Astrocyte (in vitro differentiated cells and primary cell): ENCODE data around the gene PEX11G.

ENCODE experiments used
- EZH2 ChIP-seq: IDR thresholded peaks from 2 replicates; pipeline ENCODE4 v1.6.1; 2012; ENCODE audit warnings: mild to moderate bottlenecking, low read length, inconsistent platforms; ENCODE audit not compliant: insufficient read depth
- TF ChIP-seq, protein P1 (sequence below): IDR thresholded peaks from 2 replicates; pipeline ENCODE4 v1.5.1; 2011; ENCODE audit warnings: low read depth, mild to moderate bottlenecking, inconsistent platforms, low read length, moderate library complexity; ENCODE audit not compliant: insufficient read depth

GRCh38 chr19:7515110-7515644 is 26.3 kb upstream of the PEX11G start:
- TF ChIP-seq, protein P1, sequence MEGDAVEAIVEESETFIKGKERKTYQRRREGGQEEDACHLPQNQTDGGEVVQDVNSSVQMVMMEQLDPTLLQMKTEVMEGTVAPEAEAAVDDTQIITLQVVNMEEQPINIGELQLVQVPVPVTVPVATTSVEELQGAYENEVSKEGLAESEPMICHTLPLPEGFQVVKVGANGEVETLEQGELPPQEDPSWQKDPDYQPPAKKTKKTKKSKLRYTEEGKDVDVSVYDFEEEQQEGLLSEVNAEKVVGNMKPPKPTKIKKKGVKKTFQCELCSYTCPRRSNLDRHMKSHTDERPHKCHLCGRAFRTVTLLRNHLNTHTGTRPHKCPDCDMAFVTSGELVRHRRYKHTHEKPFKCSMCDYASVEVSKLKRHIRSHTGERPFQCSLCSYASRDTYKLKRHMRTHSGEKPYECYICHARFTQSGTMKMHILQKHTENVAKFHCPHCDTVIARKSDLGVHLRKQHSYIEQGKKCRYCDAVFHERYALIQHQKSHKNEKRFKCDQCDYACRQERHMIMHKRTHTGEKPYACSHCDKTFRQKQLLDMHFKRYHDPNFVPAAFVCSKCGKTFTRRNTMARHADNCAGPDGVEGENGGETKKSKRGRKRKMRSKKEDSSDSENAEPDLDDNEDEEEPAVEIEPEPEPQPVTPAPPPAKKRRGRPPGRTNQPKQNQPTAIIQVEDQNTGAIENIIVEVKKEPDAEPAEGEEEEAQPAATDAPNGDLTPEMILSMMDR, result no peak
- TF ChIP-seq EZH2, result no peak
